A673 (cell line): ENCODE data around the gene PPP4R3B. TPM values are rescaled to one million over a fixed set of nuclear protein-coding genes. Genes with fewer than 3 reads are reported as not detected.

Experiments
- BruUV-seq: library from RNA; stranded (reverse); fragments of 400-500 nt; replicated peaks from 2 replicates; lab custom pipeline; 2021; lab: Mats Ljungman, UMichigan
- CTCF ChIA-PET: fragments of 300-600 bp; sonication (Branson Sonifier 250); formaldehyde crosslinking; loops from one replicate; lab custom pipeline; 2022; ENCODE audit warnings: antibody characterized with exemption; lab: Charles Lee
- POLR2A ChIA-PET: fragments of 300-600 bp; sonication (Branson Sonifier 250); formaldehyde crosslinking; loops from one replicate; lab custom pipeline; 2022; ENCODE audit warnings: antibody characterized with exemption; ENCODE audit not compliant: low non-redundant PET; lab: Charles Lee
- DNase-seq: peaks from one replicate; pipeline ENCODE4 v3.0.0-alpha.2; 2015; ENCODE audit warnings: low spot score
- H3K27ac ChIP-seq: fragments of 200-600 bp; sonication (generic); 2 replicates; pipeline ENCODE4 v1.5.1; 2016; ENCODE audit warnings: mixed run types, low read depth, mild to moderate bottlenecking, mixed read lengths, antibody characterized with exemption, low read length; ENCODE audit not compliant: poor library complexity, severe bottlenecking
- H3K27me3 ChIP-seq: fragments of 200-600 bp; sonication (generic); replicated peaks from 2 replicates; pipeline ENCODE4 v1.6.1; 2017; ENCODE audit warnings: mixed run types, low read depth, mild to moderate bottlenecking, mixed read lengths, antibody characterized with exemption, low read length; ENCODE audit not compliant: insufficient read depth, poor library complexity
- H3K36me3 ChIP-seq: fragments of 200-600 bp; sonication (generic); 2 replicates; pipeline ENCODE4 v1.6.1; 2016; ENCODE audit warnings: mixed run types, mild to moderate bottlenecking, mixed read lengths, antibody characterized with exemption, low read length; ENCODE audit not compliant: insufficient read depth, poor library complexity, severe bottlenecking
- H3K4me1 ChIP-seq: fragments of 200-600 bp; sonication (generic); 2 replicates; pipeline ENCODE4 v1.6.1; 2017; ENCODE audit warnings: mixed run types, mild to moderate bottlenecking, mixed read lengths, antibody characterized with exemption, low read length; ENCODE audit not compliant: insufficient read depth, poor library complexity, severe bottlenecking
- H3K4me3 ChIP-seq: fragments of 200-600 bp; sonication (generic); 2 replicates; pipeline ENCODE4 v1.5.1; 2016; ENCODE audit warnings: low read depth, mixed run types, mild to moderate bottlenecking, mixed read lengths, low read length; ENCODE audit not compliant: poor library complexity, severe bottlenecking
- H3K9me3 ChIP-seq: fragments of 200-600 bp; sonication (generic); 2 replicates; pipeline ENCODE4 v1.6.1; 2016; ENCODE audit warnings: mixed run types, low read depth, mild to moderate bottlenecking, mixed read lengths, antibody characterized with exemption, low read length; ENCODE audit not compliant: poor library complexity, severe bottlenecking
- CTCF ChIP-seq: fragments of 300-800, 200-600 bp; sonication (generic); conservative IDR thresholded peaks from 2 replicates; pipeline ENCODE4 v1.5.1; 2017; ENCODE audit warnings: low read depth, mild to moderate bottlenecking, antibody characterized with exemption, low read length, moderate library complexity, mixed read lengths
- EZH2 ChIP-seq: fragments of 200-600 bp; sonication (generic); IDR thresholded peaks from 2 replicates; pipeline ENCODE4 v1.6.1; 2017; ENCODE audit warnings: borderline replicate concordance, low read depth, mild to moderate bottlenecking, mixed read lengths, antibody characterized with exemption, low read length; ENCODE audit not compliant: poor library complexity, severe bottlenecking
- intact Hi-C: fragments of 100-400 bp; cut with micrococcal nuclease; formaldehyde crosslinking; loops from one replicate; pipeline ENCODE4 v1.10.0; 2022; ENCODE audit not compliant: unreplicated experiment
- total RNA-seq: library from RNA; stranded (reverse); gene quantifications from 2 replicates; pipeline ENCODE4 v1.2.3, GENCODE V29; 2021

PPP4R3B gene
- total RNA-seq, 1 experiment from 2014 or later: 57.9 TPM

- TF ChIP-seq CTCF (no peak), EZH2 (no peak)
- intact Hi-C loops: no loop called here
- no peaks in the 10 kb centered on the region for H3K4me1 ChIP-seq
- H3K27me3 ChIP-seq: no peaks in the 10 kb centered on the region
- CTCF ChIA-PET: no interaction called here
- POLR2A ChIA-PET: no interaction called here
- no TSS peak for BruUV-seq
- H3K36me3 ChIP-seq: peaks cover 35% of the 10 kb centered on the region
- no peak overlapping the region for H3K4me3 ChIP-seq
- no peaks in the 10 kb centered on the region for H3K9me3 ChIP-seq
- H3K27ac ChIP-seq: no peak overlapping the region
- no peak for DNase-seq
Observed at GRCh38 chr2:55636831-55637230, 19.4 kb upstream of the PPP4R3B start.

DNA sequence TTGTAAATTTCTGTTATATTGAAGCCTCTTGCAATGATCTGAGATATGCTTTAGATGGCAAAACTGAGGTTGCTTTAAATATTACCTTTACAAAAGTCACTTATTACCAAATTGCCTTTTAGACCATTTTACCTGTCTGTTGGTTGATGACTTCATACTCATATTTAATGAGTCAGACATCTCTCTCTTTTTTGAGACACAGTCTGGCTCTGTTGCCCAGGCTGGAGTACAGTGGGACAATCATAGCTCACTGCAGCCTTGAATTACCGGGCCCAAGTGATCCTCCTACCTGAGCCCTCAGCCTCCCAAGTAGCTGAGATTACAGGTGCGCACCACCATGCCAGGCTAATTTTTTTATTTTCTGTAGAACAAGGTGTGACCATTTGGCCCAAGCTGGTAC, 11.5 kb upstream of the PPP4R3B start:
- no peak for DNase-seq
- Histone ChIP-seq H3K4me1 (no peaks in the 10 kb centered on the region), H3K27ac (no peak overlapping the region), H3K9me3 (no peaks in the 10 kb centered on the region), H3K36me3 (peaks cover 3% of the 10 kb centered on the region), H3K4me3 (no peak overlapping the region), H3K27me3 (no peaks in the 10 kb centered on the region)
- intact Hi-C loops: no loop called here
- CTCF ChIA-PET: no interaction called here
- no peak for TF ChIP-seq CTCF
- TF ChIP-seq EZH2: no peak
- no TSS peak for BruUV-seq
- POLR2A ChIA-PET: no interaction called here

GRCh38 chr2:55627915-55628314, 10.5 kb upstream of the PPP4R3B start:
- Histone ChIP-seq H3K27ac (no peak overlapping the region), H3K4me3 (no peak overlapping the region), H3K4me1 (no peaks in the 10 kb centered on the region), H3K27me3 (no peaks in the 10 kb centered on the region), H3K9me3 (no peaks in the 10 kb centered on the region), H3K36me3 (peaks cover 3% of the 10 kb centered on the region)
- CTCF ChIA-PET: no interaction called here
- no TSS peak for BruUV-seq
- DNase-seq: no peak
- intact Hi-C loops: no loop called here
- TF ChIP-seq EZH2 (no peak), CTCF (no peak)
- POLR2A ChIA-PET: no interaction called here
